Measurements from ENCODE around the gene TRIM71. TPM values are rescaled to one million over a fixed set of nuclear protein-coding genes. Genes with fewer than 3 reads are reported as not detected.
A peak's percentile ranks its signal among the peaks of the same experiment; 100 is the strongest.

Gene TRIM71
- total RNA-seq, 1 experiment from 2014 or later, result 376 TPM

DNA sequence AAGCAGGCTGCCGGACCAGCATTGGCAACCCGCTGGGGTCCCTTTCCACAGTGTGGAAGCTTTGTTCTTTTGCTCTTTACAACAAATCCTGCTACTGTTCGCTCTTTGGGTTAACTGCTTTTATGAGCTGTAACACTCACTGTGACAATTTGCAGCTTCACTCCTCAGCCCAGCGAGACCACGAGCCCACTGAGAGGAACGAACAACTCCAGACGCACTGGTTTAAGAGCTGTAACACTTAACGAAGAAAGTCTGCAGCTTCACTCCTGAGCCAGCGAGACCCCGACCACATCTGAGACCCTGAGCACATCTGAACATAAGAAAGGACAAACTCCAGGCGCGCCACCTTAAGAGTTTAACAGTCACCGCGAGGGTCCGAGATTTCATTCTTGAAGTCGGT lies 122.9 kb downstream of the TRIM71 start:
- H2BK15ac ChIP-seq (ENCODE audit: low read depth, low read length), result no peak overlapping the region
- TF ChIP-seq, protein P1, sequence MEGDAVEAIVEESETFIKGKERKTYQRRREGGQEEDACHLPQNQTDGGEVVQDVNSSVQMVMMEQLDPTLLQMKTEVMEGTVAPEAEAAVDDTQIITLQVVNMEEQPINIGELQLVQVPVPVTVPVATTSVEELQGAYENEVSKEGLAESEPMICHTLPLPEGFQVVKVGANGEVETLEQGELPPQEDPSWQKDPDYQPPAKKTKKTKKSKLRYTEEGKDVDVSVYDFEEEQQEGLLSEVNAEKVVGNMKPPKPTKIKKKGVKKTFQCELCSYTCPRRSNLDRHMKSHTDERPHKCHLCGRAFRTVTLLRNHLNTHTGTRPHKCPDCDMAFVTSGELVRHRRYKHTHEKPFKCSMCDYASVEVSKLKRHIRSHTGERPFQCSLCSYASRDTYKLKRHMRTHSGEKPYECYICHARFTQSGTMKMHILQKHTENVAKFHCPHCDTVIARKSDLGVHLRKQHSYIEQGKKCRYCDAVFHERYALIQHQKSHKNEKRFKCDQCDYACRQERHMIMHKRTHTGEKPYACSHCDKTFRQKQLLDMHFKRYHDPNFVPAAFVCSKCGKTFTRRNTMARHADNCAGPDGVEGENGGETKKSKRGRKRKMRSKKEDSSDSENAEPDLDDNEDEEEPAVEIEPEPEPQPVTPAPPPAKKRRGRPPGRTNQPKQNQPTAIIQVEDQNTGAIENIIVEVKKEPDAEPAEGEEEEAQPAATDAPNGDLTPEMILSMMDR (conservative IDR thresholded peaks at IDR 0.05), result no peak
- no peak overlapping the region for H3K9ac ChIP-seq (ENCODE audit: extremely low read depth, insufficient read length, low read length)
- peaks cover 8 to 14% of the 10 kb centered on the region in 2 experiments for H3K9me3 Mint-ChIP-seq
- H3K4ac ChIP-seq (ENCODE audit: low read depth, low read length), result no peak overlapping the region
- H2BK12ac ChIP-seq (ENCODE audit: insufficient read length, low read depth, low read length), result no peak overlapping the region
- no peak overlapping the region for H3K18ac ChIP-seq (ENCODE audit: insufficient read length, low read depth, low read length)
- no peak overlapping the region for H3K4me2 ChIP-seq (ENCODE audit: insufficient read depth, insufficient read length, low read length)
- H3K79me1 ChIP-seq (ENCODE audit: insufficient read depth, low read depth, low read length, poor library complexity, severe bottlenecking), result no peaks in the 10 kb centered on the region
- H3K14ac ChIP-seq (ENCODE audit: insufficient read depth, low read length), result no peak overlapping the region
- H3K56ac ChIP-seq (ENCODE audit: insufficient read length, low read depth, low read length), result no peak overlapping the region
- no peak overlapping the region for H4K91ac ChIP-seq (ENCODE audit: insufficient read length, low read depth, low read length)
- H3K79me2 ChIP-seq (ENCODE audit: insufficient read depth, low read length), result no peaks in the 10 kb centered on the region
- no peak overlapping the region for H3T11ph ChIP-seq (ENCODE audit: low read length)
- DNase-seq, result peak; percentile 19
- no peak overlapping the region for H3K27ac Mint-ChIP-seq
- no peaks in the 10 kb centered on the region; a peak in 2 of 4 replicates for H3K4me1 Mint-ChIP-seq
- no peak overlapping the region for H4K5ac ChIP-seq (ENCODE audit: insufficient read length, low read depth, low read length)
- H3K4me1 ChIP-seq (ENCODE audit: insufficient read depth, low read length), result no peaks in the 10 kb centered on the region
- H3K23ac ChIP-seq (ENCODE audit: insufficient read length, low read depth, low read length), result no peak overlapping the region
- H4K8ac ChIP-seq (replicated peaks; ENCODE audit: insufficient read length, low read depth, low read length), result no peak overlapping the region
- no CpG with 5 or more reads among the region's 16 CpGs for WGBS (ENCODE audit: extremely low coverage, insufficient read length, low lambda C conversion rate)
- H3K27me3 ChIP-seq (ENCODE audit: insufficient read depth, low read length), result no peaks in the 10 kb centered on the region
- H2BK20ac ChIP-seq (ENCODE audit: low read depth, low read length, poor library complexity, severe bottlenecking), result no peak overlapping the region
- H3K36me3 Mint-ChIP-seq (ENCODE audit: insufficient read depth in 1 of 3, low read depth in 3 of 3), result peaks cover 2 to 14% (median 8%) of the 10 kb centered on the region in 3 experiments; a peak in 6 of 7 replicates
- no peak overlapping the region for H2BK120ac ChIP-seq (ENCODE audit: low read depth, low read length, poor library complexity, severe bottlenecking)
- no peak overlapping the region for H2AK5ac ChIP-seq (ENCODE audit: insufficient read length, low read length)
- H3K27ac ChIP-seq (ENCODE audit: insufficient read length, low read depth, low read length), result no peak overlapping the region
- H3K23me2 ChIP-seq (ENCODE audit: insufficient read length, low read depth, low read length, poor library complexity, severe bottlenecking), result no peaks in the 10 kb centered on the region
- H3K27me3 Mint-ChIP-seq (ENCODE audit: low read depth), result no peaks in the 10 kb centered on the region
- H2AFZ ChIP-seq (ENCODE audit: low read length), result no peak overlapping the region
- H3K4me3 Mint-ChIP-seq, result peak overlapping the region in 1 of 2 experiments; percentile 14; a peak in 1 of 5 replicates
- H2BK5ac ChIP-seq (ENCODE audit: insufficient read length, low read length), result no peak overlapping the region
- H3K9me3 ChIP-seq (ENCODE audit: control insufficient read depth, low read depth, low read length), result no peaks in the 10 kb centered on the region
- no peaks in the 10 kb centered on the region for H4K20me1 ChIP-seq (ENCODE audit: control insufficient read depth, insufficient read depth, insufficient read length)
